ENCODE measurements around the gene NMNAT3.

The NMNAT3 gene

DNA sequence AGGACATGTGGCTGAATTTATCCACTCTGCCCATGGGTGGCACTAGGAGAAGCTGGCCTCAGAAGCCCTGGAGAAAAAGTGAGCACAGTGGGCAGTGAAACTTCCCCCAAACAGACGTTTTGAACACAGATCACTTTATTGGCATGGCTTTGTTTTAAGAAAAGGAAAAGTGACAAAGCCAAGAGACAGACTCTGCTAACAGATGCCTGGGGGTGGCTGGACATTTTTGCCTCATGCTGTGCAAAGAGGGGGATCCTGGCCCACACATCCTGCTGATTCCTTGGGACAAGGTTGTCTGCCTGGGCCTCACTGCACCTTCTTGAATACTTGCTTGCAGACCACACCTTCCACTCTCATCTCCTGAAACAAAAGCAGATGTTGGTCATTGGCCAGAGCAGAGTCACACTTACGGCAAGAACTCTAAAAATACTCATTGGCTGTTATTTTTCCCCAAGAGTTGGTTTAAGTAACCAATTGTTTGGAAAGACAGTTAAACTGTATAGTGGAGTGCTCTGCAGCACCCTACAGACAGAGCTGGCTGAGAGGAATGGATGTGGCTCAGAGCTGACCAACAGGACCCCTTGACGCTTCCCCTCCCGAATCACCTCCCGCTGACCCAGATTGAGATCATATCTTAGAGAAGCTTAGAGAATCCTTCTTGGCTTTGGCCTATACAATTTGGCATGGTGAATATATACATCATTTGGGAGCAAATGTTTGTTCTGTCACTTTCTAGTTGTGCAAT lies 160.3 kb downstream of the NMNAT3 start:
- DNase-seq = no peak

DNA sequence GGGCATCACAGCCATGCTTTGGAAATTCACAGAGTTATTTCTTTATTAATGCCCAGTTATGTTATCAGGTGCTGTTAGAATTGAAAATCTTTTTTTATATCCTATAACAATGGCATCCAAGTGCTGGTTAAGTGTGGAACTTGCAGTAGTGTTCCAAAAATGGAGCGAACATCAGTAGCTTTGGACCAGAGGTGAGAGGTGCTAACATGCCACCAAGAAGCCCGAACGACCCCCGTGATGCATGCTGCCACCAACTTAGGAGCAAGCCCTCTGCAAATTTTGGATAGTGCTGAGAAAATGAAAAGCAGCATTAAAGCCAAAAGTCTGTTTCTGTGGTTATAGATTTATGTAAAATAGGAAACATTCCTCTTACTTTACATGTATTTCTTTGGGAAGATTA lies 163.0 kb downstream of the NMNAT3 start:
- no peak for DNase-seq

Data from right forelimb (tissue), 1 donor.